HepG2 (cell line): Measurements from ENCODE around the gene RMI2. TPM values are rescaled to one million over a fixed set of nuclear protein-coding genes. Genes with fewer than 3 reads are reported as not detected.
A peak's percentile ranks its signal among the peaks of the same experiment; 100 is the strongest.

ENCODE experiments used
- ATAC-seq: fragments of 200-7000 bp; cut with Tn5 transposase; 3 replicates; pipeline ENCODE4 v1.9.1; 2020; ENCODE audit warnings: mild to moderate bottlenecking, moderate library complexity
- BruUV-seq: library from RNA; stranded (reverse); fragments of 400-500 nt; replicated peaks from 2 replicates; lab custom pipeline; 2021; lab: Mats Ljungman, UMichigan
- CTCF ChIA-PET: fragments of 300-600 bp; formaldehyde crosslinking; extraction: SDS; loops from one replicate; lab custom pipeline; 2021; ENCODE audit warnings: low total read pairs, inconsistent platforms, low intra/inter-chr PET ratio; lab: Yijun Ruan, JAX
- POLR2A ChIA-PET: fragments of 350-600 bp; sonication (Branson Sonifier 250); formaldehyde crosslinking; loops from one replicate; lab custom pipeline; 2020; ENCODE audit warnings: antibody characterized with exemption, inconsistent platforms; lab: Yijun Ruan, JAX
- DNase-seq: peaks from one replicate; pipeline ENCODE4 v3.0.0-alpha.2; 2015; ENCODE audit warnings: low spot score
- FAIRE-seq: peaks from 3 replicates; lab custom pipeline; 2011; peaks lifted over from hg19 to GRCh38; lab: Jason Lieb, UNC
- H2AFZ ChIP-seq: one replicate; pipeline ENCODE4 v1.6.1; 2011; ENCODE audit warnings: low read length, inconsistent platforms
- H3K27ac ChIP-seq: fragments of 300-600 bp; 3 replicates; pipeline ENCODE4 v1.8.0; 2011; ENCODE audit warnings: mixed run types, mild to moderate bottlenecking, mixed read lengths, low read length, inconsistent platforms; ENCODE audit not compliant: insufficient read depth; ENCODE audit errors: extremely low read length
- H3K27me3 ChIP-seq, 2 experiments: fragments of 200-600 bp in 1 of 2; 2 replicates in 1 of 2; 3 replicates in 1 of 2; pipeline versions ENCODE4 v1.6.0 to v1.8.0; 2011; ENCODE audit warnings: low read length in 2 of 2, mild to moderate bottlenecking in 2 of 2, moderate library complexity in 2 of 2, inconsistent platforms in 1 of 2; ENCODE audit not compliant: insufficient read depth in 2 of 2, control insufficient read depth in 1 of 2
- H3K36me3 ChIP-seq, 2 experiments: fragments of 200-600 bp in 1 of 2; replicated peaks in 1 of 2; 2 replicates in 1 of 2; 3 replicates in 1 of 2; pipeline versions ENCODE4 v1.5.1 to v1.8.0; 2011; ENCODE audit warnings: low read length in 2 of 2, inconsistent platforms in 1 of 2; ENCODE audit not compliant: insufficient read depth in 2 of 2, control insufficient read depth in 1 of 2
- H3K4me1 ChIP-seq: 2 replicates; pipeline ENCODE4 v1.5.1; 2012; ENCODE audit warnings: low read length, inconsistent platforms; ENCODE audit not compliant: insufficient read depth
- H3K4me2 ChIP-seq: 2 replicates; pipeline ENCODE4 v1.6.0; 2011; ENCODE audit warnings: low read depth, low read length, inconsistent platforms
- H3K4me3 ChIP-seq, 3 experiments: fragments of 200-600 bp in 1 of 3; sonication (generic), shearing (Covaris generic) in 1 of 3; replicated peaks in 1 of 3; 2 replicates each; pipeline ENCODE4 v1.5.1; 2011 to 2016; ENCODE audit warnings: low read length in 3 of 3, inconsistent platforms in 2 of 3, low read depth in 2 of 3, mild to moderate bottlenecking in 2 of 3, control low read depth in 1 of 3, mixed read lengths in 1 of 3; ENCODE audit not compliant: insufficient read depth in 1 of 3
- H3K79me2 ChIP-seq: one replicate; pipeline ENCODE4 v1.6.1; 2011; ENCODE audit warnings: low read length, inconsistent platforms; ENCODE audit not compliant: insufficient read depth
- H3K9ac ChIP-seq: 2 replicates; pipeline ENCODE4 v1.6.0; 2011; ENCODE audit warnings: mild to moderate bottlenecking, low read depth, low read length, inconsistent platforms; ENCODE audit not compliant: insufficient read depth
- H3K9me3 ChIP-seq: 2 replicates; pipeline ENCODE4 v1.5.1; 2012; ENCODE audit warnings: mild to moderate bottlenecking, low read length
- H4K20me1 ChIP-seq: 2 replicates; pipeline ENCODE4 v1.6.0; 2011; ENCODE audit warnings: inconsistent platforms, mild to moderate bottlenecking, low read length, moderate library complexity; ENCODE audit not compliant: insufficient read depth
- BRCA1 ChIP-seq: sonication (generic); formaldehyde crosslinking; IDR thresholded peaks from 2 replicates; pipeline ENCODE4 v1.4.0; 2020; ENCODE audit warnings: missing genetic modification reagents
- ELF1 ChIP-seq: sonication (generic); formaldehyde crosslinking; IDR thresholded peaks from 2 replicates; pipeline ENCODE4 v1.4.0; 2020; ENCODE audit warnings: missing genetic modification reagents
- HOXD1 ChIP-seq: sonication (generic); formaldehyde crosslinking; IDR thresholded peaks from 2 replicates; pipeline ENCODE4 v1.5.0; 2020; ENCODE audit warnings: missing genetic modification reagents
- IKZF1 ChIP-seq: fragments of 450-650 bp; IDR thresholded peaks from 2 replicates; pipeline ENCODE4 v1.7.1; 2016
- KAT8 ChIP-seq: IDR thresholded peaks from 2 replicates; pipeline ENCODE4 v1.6.1; 2016; ENCODE audit warnings: missing genetic modification reagents, missing compliant biosample characterization
- PHF20 ChIP-seq: sonication (generic); formaldehyde crosslinking; IDR thresholded peaks from 2 replicates; pipeline ENCODE4 v1.5.0; 2020; ENCODE audit warnings: mild to moderate bottlenecking, missing genetic modification reagents
- TRIM24 ChIP-seq: sonication (generic); formaldehyde crosslinking; IDR thresholded peaks from 2 replicates; pipeline ENCODE4 v1.8.0; 2022; ENCODE audit warnings: mild to moderate bottlenecking, missing genetic modification reagents
- YEATS4 ChIP-seq: sonication (generic); formaldehyde crosslinking; IDR thresholded peaks from 2 replicates; pipeline ENCODE4 v1.4.0; 2020; ENCODE audit warnings: missing genetic modification reagents, borderline replicate concordance
- ZBTB38 ChIP-seq: sonication (generic); formaldehyde crosslinking; IDR thresholded peaks from 2 replicates; pipeline ENCODE4 v1.5.1; 2020; ENCODE audit warnings: mild to moderate bottlenecking, missing genetic modification reagents
- ZNF121 ChIP-seq: sonication (generic); formaldehyde crosslinking; IDR thresholded peaks from 2 replicates; pipeline ENCODE4 v1.5.0; 2020; ENCODE audit warnings: mild to moderate bottlenecking, missing genetic modification reagents
- ZNF251 ChIP-seq: sonication (generic); formaldehyde crosslinking; IDR thresholded peaks from 2 replicates; pipeline ENCODE4 v1.9.0; 2021; ENCODE audit warnings: mild to moderate bottlenecking, missing genetic modification reagents
- ZNF335 ChIP-seq: sonication (generic); formaldehyde crosslinking; IDR thresholded peaks from 2 replicates; pipeline ENCODE4 v1.4.0; 2020; ENCODE audit warnings: missing genetic modification reagents
- ZNF382 ChIP-seq: sonication (generic); formaldehyde crosslinking; IDR thresholded peaks from 2 replicates; pipeline ENCODE4 v1.5.0; 2020; ENCODE audit warnings: missing genetic modification reagents, mild to moderate bottlenecking, borderline replicate concordance
- ZNF564 ChIP-seq: sonication (generic); formaldehyde crosslinking; IDR thresholded peaks from 2 replicates; pipeline ENCODE4 v1.8.1; 2023; ENCODE audit warnings: mild to moderate bottlenecking, missing genetic modification reagents
- ZNF615 ChIP-seq: sonication (generic); formaldehyde crosslinking; IDR thresholded peaks from 2 replicates; pipeline ENCODE4 v1.5.0; 2020; ENCODE audit warnings: mild to moderate bottlenecking, missing genetic modification reagents, borderline replicate concordance
- ZNF660 ChIP-seq: sonication (generic); formaldehyde crosslinking; IDR thresholded peaks from 2 replicates; pipeline ENCODE4 v1.5.1; 2020; ENCODE audit warnings: mild to moderate bottlenecking, low read depth, missing genetic modification reagents, borderline replicate concordance
- ZNF777 ChIP-seq: sonication (generic); formaldehyde crosslinking; IDR thresholded peaks from 2 replicates; pipeline ENCODE4 v1.4.0; 2020; ENCODE audit warnings: missing genetic modification reagents
- ZSCAN9 ChIP-seq: IDR thresholded peaks from 2 replicates; pipeline ENCODE4 v1.6.1; 2016; ENCODE audit warnings: borderline replicate concordance
- WGBS: methylation state at CpG from one replicate; pipeline ENCODE4 v1.1.6; 2017; ENCODE audit warnings: low lambda C conversion rate; 5-methylcytosine and 5-hydroxymethylcytosine counted together
- in situ Hi-C: cut with HindIII; loops from 2 replicates; pipeline ENCODE4 v1.10.0; 2017; ENCODE audit warnings: low pct_unique_long_range_greater_than_20kb; ENCODE audit not compliant: extremely low pct_ligation_motif_present
- intact Hi-C: fragments of 100-400 bp; cut with micrococcal nuclease; formaldehyde crosslinking; loops from one replicate; pipeline ENCODE4 v1.10.0; 2022; ENCODE audit not compliant: unreplicated experiment
- polyA plus RNA-seq, 8 experiments: library from polyadenylated mRNA; depleted of rRNA in 3 of 8; stranded (reverse) in 7 of 8; unstranded in 1 of 8; fragments of >200 nt; fragmentation: Illumina TruSeq in 4 of 8; extraction: Trizol in 4 of 8; gene quantifications; 2 replicates each; pipeline versions ENCODE4 v1.2.1 to v1.2.3, GENCODE V29; 2011 to 2016; ENCODE audit warnings: low read depth in 4 of 8, missing spikeins in 1 of 8, mixed read lengths in 1 of 8; ENCODE audit not compliant: insufficient read depth in 1 of 8
- total RNA-seq, 5 experiments: library from RNA; depleted of rRNA; stranded (reverse); fragments of >200 nt; fragmentation: Illumina TruSeq; extraction: Trizol; gene quantifications; 2 replicates each; pipeline ENCODE4 v1.2.3, GENCODE V29; 2016; ENCODE audit warnings: low read depth in 1 of 5
- TF ChIP-seq, protein P1 (sequence below): sonication (generic); formaldehyde crosslinking; IDR thresholded peaks from 2 replicates; pipeline ENCODE4 v1.5.0; 2020; ENCODE audit warnings: mild to moderate bottlenecking, missing genetic modification reagents
- TF ChIP-seq, protein P2 (sequence below): sonication (generic); formaldehyde crosslinking; IDR thresholded peaks from 2 replicates; pipeline ENCODE4 v1.4.0; 2020; ENCODE audit warnings: missing genetic modification reagents
- TF ChIP-seq, protein P3 (sequence below): IDR thresholded peaks from 2 replicates; pipeline ENCODE4 v1.6.1; 2016; ENCODE audit warnings: mild to moderate bottlenecking
- TF ChIP-seq, protein P4 (sequence below): IDR thresholded peaks from 2 replicates; pipeline ENCODE4 v1.6.1; 2016; ENCODE audit warnings: mild to moderate bottlenecking, missing biosample characterization, missing genetic modification reagents

The RMI2 gene
- total and polyA plus RNA-seq, 2 of the 13 experiments (the other 11 are each of a cell fraction or from before 2014, with no cell fraction given) = 24.5 to 55.7 TPM

DNA sequence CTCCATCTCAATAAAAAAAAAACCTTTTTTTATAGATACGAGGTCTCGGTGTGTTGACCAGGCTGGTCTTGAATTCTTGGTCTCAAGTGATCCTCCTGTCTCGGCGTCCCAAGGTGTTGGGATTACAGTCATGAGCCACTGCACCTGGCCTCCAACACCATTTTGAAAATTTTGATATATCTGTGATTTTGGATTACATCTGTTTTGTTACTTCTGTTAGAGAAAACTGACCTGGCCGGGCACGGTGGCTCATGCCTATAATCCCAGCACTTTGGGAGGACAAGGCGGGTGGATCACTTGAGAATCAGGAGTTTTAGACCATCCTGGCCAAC lies 18.6 kb downstream of the RMI2 start:
- 40% methylated on average over 7 of the region's 7 CpGs for WGBS
- intact Hi-C loops (loop anchor here (1.0 kb wide), 3 partner anchors 7 to 85 kb away; no protein-coding TSS in a partner anchor), in situ Hi-C loops (loop anchor here (10.0 kb wide), 1 partner anchor 399 kb away; no protein-coding TSS in a partner anchor)
- H3K79me2 ChIP-seq = no peaks in the 10 kb centered on the region
- peak overlapping the region; percentile 74 for H3K4me2 ChIP-seq
- no peaks in the 10 kb centered on the region for H3K36me3 ChIP-seq
- POLR2A ChIA-PET = interaction anchor here (0.9 to 8.5 kb wide), 11 partner anchors 9 to 109 kb away, joined by 3 to 77 read pairs (median 8); partner anchors contain the start of gene SOCS1
- DNase-seq (no peak), FAIRE-seq (no peak), ATAC-seq (peak; percentile 26)
- peak overlapping the region in 2 of 3 experiments; percentile 10 to 45; a peak in 1 of 6 replicates for H3K4me3 ChIP-seq
- H3K9me3 ChIP-seq = no peaks in the 10 kb centered on the region
- H3K4me1 ChIP-seq = peaks cover 92% of the 10 kb centered on the region
- CTCF ChIA-PET = no interaction called here
- no peaks in the 10 kb centered on the region for H4K20me1 ChIP-seq
- H2AFZ ChIP-seq = no peak overlapping the region
- H3K27me3 ChIP-seq = no peaks in the 10 kb centered on the region
- BruUV-seq = TSS peak; percentile 61
- peak overlapping the region; percentile 64 for H3K9ac ChIP-seq
- H3K27ac ChIP-seq = peak overlapping the region; percentile 89
- TF ChIP-seq ZNF564 (0 out of 2 replicates have a peak, but pooled peaks have one; percentile 13), YEATS4 (CRISPR knock-in tag) (peak; percentile 52; the same call in 1 of the 2 replicates), IKZF1 (no peak), TRIM24 (CRISPR knock-in tag) (no peak), ZNF660 (CRISPR knock-in tag) (no peak), ZBTB38 (CRISPR knock-in tag) (no peak), KAT8 (no peak), ZNF335 (CRISPR knock-in tag) (peak; percentile 8; the same call in 1 of the 2 replicates), ZNF251 (CRISPR knock-in tag) (no peak), ELF1 (CRISPR knock-in tag) (no peak), ZNF382 (CRISPR knock-in tag) (no peak), ZNF121 (CRISPR knock-in tag) (0 out of 2 replicates have a peak, but pooled peaks have one; percentile 9), PHF20 (CRISPR knock-in tag) (0 out of 2 replicates have a peak, but pooled peaks have one; percentile 45), HOXD1 (CRISPR knock-in tag) (no peak), ZSCAN9 (CRISPR knock-in tag) (no peak), BRCA1 (CRISPR knock-in tag) (0 out of 2 replicates have a peak, but pooled peaks have one; percentile 22), ZNF615 (CRISPR knock-in tag) (no peak), ZNF777 (CRISPR knock-in tag) (0 out of 2 replicates have a peak, but pooled peaks have one; percentile 21)
- TF ChIP-seq, protein P1, sequence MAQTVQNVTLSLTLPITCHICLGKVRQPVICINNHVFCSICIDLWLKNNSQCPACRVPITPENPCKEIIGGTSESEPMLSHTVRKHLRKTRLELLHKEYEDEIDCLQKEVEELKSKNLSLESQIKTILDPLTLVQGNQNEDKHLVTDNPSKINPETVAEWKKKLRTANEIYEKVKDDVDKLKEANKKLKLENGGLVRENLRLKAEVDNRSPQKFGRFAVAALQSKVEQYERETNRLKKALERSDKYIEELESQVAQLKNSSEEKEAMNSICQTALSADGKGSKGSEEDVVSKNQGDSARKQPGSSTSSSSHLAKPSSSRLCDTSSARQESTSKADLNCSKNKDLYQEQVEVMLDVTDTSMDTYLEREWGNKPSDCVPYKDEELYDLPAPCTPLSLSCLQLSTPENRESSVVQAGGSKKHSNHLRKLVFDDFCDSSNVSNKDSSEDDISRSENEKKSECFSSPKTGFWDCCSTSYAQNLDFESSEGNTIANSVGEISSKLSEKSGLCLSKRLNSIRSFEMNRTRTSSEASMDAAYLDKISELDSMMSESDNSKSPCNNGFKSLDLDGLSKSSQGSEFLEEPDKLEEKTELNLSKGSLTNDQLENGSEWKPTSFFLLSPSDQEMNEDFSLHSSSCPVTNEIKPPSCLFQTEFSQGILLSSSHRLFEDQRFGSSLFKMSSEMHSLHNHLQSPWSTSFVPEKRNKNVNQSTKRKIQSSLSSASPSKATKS = peak; percentile 76; the same call in 1 of the 2 replicates
- TF ChIP-seq, protein P2, sequence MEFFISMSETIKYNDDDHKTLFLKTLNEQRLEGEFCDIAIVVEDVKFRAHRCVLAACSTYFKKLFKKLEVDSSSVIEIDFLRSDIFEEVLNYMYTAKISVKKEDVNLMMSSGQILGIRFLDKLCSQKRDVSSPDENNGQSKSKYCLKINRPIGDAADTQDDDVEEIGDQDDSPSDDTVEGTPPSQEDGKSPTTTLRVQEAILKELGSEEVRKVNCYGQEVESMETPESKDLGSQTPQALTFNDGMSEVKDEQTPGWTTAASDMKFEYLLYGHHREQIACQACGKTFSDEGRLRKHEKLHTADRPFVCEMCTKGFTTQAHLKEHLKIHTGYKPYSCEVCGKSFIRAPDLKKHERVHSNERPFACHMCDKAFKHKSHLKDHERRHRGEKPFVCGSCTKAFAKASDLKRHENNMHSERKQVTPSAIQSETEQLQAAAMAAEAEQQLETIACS (CRISPR knock-in tag) = no peak
- TF ChIP-seq, protein P3, sequence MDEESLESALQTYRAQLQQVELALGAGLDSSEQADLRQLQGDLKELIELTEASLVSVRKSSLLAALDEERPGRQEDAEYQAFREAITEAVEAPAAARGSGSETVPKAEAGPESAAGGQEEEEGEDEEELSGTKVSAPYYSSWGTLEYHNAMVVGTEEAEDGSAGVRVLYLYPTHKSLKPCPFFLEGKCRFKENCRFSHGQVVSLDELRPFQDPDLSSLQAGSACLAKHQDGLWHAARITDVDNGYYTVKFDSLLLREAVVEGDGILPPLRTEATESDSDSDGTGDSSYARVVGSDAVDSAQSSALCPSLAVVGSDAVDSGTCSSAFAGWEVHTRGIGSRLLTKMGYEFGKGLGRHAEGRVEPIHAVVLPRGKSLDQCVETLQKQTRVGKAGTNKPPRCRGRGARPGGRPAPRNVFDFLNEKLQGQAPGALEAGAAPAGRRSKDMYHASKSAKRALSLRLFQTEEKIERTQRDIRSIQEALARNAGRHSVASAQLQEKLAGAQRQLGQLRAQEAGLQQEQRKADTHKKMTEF = 0 out of 2 replicates have a peak, but pooled peaks have one; percentile 1
- TF ChIP-seq, protein P4, sequence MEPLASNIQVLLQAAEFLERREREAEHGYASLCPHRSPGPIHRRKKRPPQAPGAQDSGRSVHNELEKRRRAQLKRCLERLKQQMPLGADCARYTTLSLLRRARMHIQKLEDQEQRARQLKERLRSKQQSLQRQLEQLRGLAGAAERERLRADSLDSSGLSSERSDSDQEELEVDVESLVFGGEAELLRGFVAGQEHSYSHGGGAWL = no peak
